HEK293 (cell line): ENCODE measurements around the gene PRND.

Experiments used
- CTCF ChIA-PET: fragments of 350-600 bp; formaldehyde crosslinking; extraction: SDS; loops from one replicate; lab custom pipeline; 2021; ENCODE audit warnings: antibody characterized with exemption; lab: Yijun Ruan, JAX
- POLR2A ChIA-PET: fragments of 300-600 bp; formaldehyde crosslinking; extraction: SDS; loops from one replicate; lab custom pipeline; 2020; ENCODE audit warnings: antibody characterized with exemption, inconsistent platforms; lab: Yijun Ruan, JAX
- H3K27ac ChIP-seq: fragments of 200-500 bp; sonication (Bioruptor generic); 2 replicates; pipeline ENCODE4 v1.5.1; 2014; ENCODE audit warnings: low read depth, low read length, control low read depth, inconsistent platforms; ENCODE audit errors: extremely low read depth
- H3K36me3 ChIP-seq, 2 experiments: fragments of 200-500 bp in 1 of 2; sonication (Bioruptor generic) in 1 of 2; 1 replicate in 1 of 2; 2 replicates in 1 of 2; pipeline ENCODE4 v1.5.1; 2014 to 2017; ENCODE audit warnings: inconsistent platforms in 2 of 2, low read length in 2 of 2; ENCODE audit not compliant: control insufficient read depth in 2 of 2, insufficient read depth in 1 of 2
- H3K4me1 ChIP-seq: fragments of 200-500 bp; sonication (Bioruptor generic); 2 replicates; pipeline ENCODE4 v1.5.1; 2014; ENCODE audit warnings: mild to moderate bottlenecking, low read length, inconsistent platforms; ENCODE audit not compliant: control insufficient read depth, insufficient read depth
- H3K4me3 ChIP-seq: 2 replicates; pipeline ENCODE4 v1.5.1; 2011; ENCODE audit warnings: low read depth, mild to moderate bottlenecking, control low read depth, low read length, moderate library complexity
- H3K9me3 ChIP-seq: fragments of 200-500 bp; sonication (Bioruptor generic); 2 replicates; pipeline ENCODE4 v1.5.1; 2014; ENCODE audit warnings: low read depth, low read length, inconsistent platforms; ENCODE audit not compliant: control insufficient read depth, insufficient read depth
- GLI4 ChIP-seq: fragments of 450-650 bp; formaldehyde crosslinking; IDR thresholded peaks from 2 replicates; pipeline ENCODE4 v1.5.1; 2016; ENCODE audit warnings: missing biosample characterization, missing genetic modification characterization
- HOXA7 ChIP-seq: sonication (generic); formaldehyde crosslinking; IDR thresholded peaks from 2 replicates; pipeline ENCODE4 v1.8.1; 2022; ENCODE audit warnings: missing genetic modification reagents, borderline replicate concordance
- PRDM10 ChIP-seq: fragments of 450-650 bp; formaldehyde crosslinking; IDR thresholded peaks from 2 replicates; pipeline ENCODE4 v1.5.1; 2016; ENCODE audit warnings: missing biosample characterization, missing genetic modification characterization
- SETDB1 ChIP-seq: IDR thresholded peaks from one replicate; pipeline ENCODE4 v1.6.1; 2017; ENCODE audit warnings: mild to moderate bottlenecking, low read length, moderate library complexity, mixed read lengths; ENCODE audit not compliant: insufficient read length
- TSHZ1 ChIP-seq: fragments of 450-650 bp; formaldehyde crosslinking; IDR thresholded peaks from 2 replicates; pipeline ENCODE4 v1.5.1; 2016; ENCODE audit warnings: missing biosample characterization, missing genetic modification characterization, borderline replicate concordance
- YY1 ChIP-seq: fragments of 450-650 bp; formaldehyde crosslinking; IDR thresholded peaks from 2 replicates; pipeline ENCODE4 v1.5.1; 2018; ENCODE audit warnings: missing biosample characterization, missing genetic modification characterization
- YY2 ChIP-seq: fragments of 450-650 bp; formaldehyde crosslinking; IDR thresholded peaks from 2 replicates; pipeline ENCODE4 v1.5.1; 2016; ENCODE audit warnings: missing biosample characterization, missing genetic modification characterization
- ZFHX2 ChIP-seq: fragments of 450-650 bp; formaldehyde crosslinking; conservative IDR thresholded peaks from 2 replicates; pipeline ENCODE4 v1.5.1; 2016; ENCODE audit warnings: missing biosample characterization, missing genetic modification characterization
- ZNF146 ChIP-seq: fragments of 450-650 bp; formaldehyde crosslinking; IDR thresholded peaks from 2 replicates; pipeline ENCODE4 v1.5.1; 2016; ENCODE audit warnings: missing biosample characterization, missing genetic modification characterization
- ZNF202 ChIP-seq: fragments of 450-650 bp; formaldehyde crosslinking; IDR thresholded peaks from 2 replicates; pipeline ENCODE4 v1.5.1; 2016; ENCODE audit warnings: missing biosample characterization, missing genetic modification characterization, borderline replicate concordance
- ZNF211 ChIP-seq: fragments of 450-650 bp; formaldehyde crosslinking; IDR thresholded peaks from 2 replicates; pipeline ENCODE4 v1.5.1; 2016; ENCODE audit warnings: low read depth, missing biosample characterization, missing genetic modification characterization
- ZNF214 ChIP-seq: fragments of 450-650 bp; formaldehyde crosslinking; IDR thresholded peaks from 2 replicates; pipeline ENCODE4 v1.5.1; 2017; ENCODE audit warnings: missing biosample characterization, mild to moderate bottlenecking, missing genetic modification characterization, borderline replicate concordance
- ZNF473 ChIP-seq: fragments of 450-650 bp; formaldehyde crosslinking; IDR thresholded peaks from 2 replicates; pipeline ENCODE4 v1.5.1; 2017; ENCODE audit warnings: missing biosample characterization, missing genetic modification characterization
- ZNF488 ChIP-seq: fragments of 450-650 bp; formaldehyde crosslinking; IDR thresholded peaks from 2 replicates; pipeline ENCODE4 v1.5.1; 2016; ENCODE audit warnings: missing biosample characterization, missing genetic modification characterization
- ZNF501 ChIP-seq: fragments of 450-650 bp; formaldehyde crosslinking; IDR thresholded peaks from 2 replicates; pipeline ENCODE4 v1.5.1; 2016; ENCODE audit warnings: missing biosample characterization, missing genetic modification characterization
- ZNF510 ChIP-seq: fragments of 450-650 bp; formaldehyde crosslinking; IDR thresholded peaks from 2 replicates; pipeline ENCODE4 v1.5.1; 2018; ENCODE audit warnings: mild to moderate bottlenecking, missing genetic modification characterization, missing biosample characterization; ENCODE audit not compliant: insufficient replicate concordance
- ZNF549 ChIP-seq: fragments of 450-650 bp; IDR thresholded peaks from 2 replicates; pipeline ENCODE4 v1.5.1; 2018; ENCODE audit warnings: missing biosample characterization, missing genetic modification characterization, mild to moderate bottlenecking, inconsistent platforms, moderate library complexity
- ZNF585B ChIP-seq: fragments of 450-650 bp; formaldehyde crosslinking; IDR thresholded peaks from 2 replicates; pipeline ENCODE4 v1.5.1; 2016; ENCODE audit warnings: missing biosample characterization, missing genetic modification characterization
- ZNF626 ChIP-seq: fragments of 450-650 bp; sonication (Bioruptor Pico); formaldehyde crosslinking; IDR thresholded peaks from 2 replicates; pipeline ENCODE4 v1.5.1; 2018; ENCODE audit warnings: missing biosample characterization, missing genetic modification characterization, inconsistent platforms
- ZNF830 ChIP-seq: fragments of 450-650 bp; IDR thresholded peaks from 2 replicates; pipeline ENCODE4 v1.5.0; 2018; ENCODE audit warnings: missing biosample characterization, missing genetic modification characterization, low read depth, mild to moderate bottlenecking, moderate library complexity
- TF ChIP-seq, protein P1 (sequence below): fragments of 450-650 bp; formaldehyde crosslinking; IDR thresholded peaks from 2 replicates; pipeline ENCODE4 v1.5.1; 2016; ENCODE audit warnings: missing biosample characterization, missing genetic modification characterization, borderline replicate concordance

The PRND gene

DNA sequence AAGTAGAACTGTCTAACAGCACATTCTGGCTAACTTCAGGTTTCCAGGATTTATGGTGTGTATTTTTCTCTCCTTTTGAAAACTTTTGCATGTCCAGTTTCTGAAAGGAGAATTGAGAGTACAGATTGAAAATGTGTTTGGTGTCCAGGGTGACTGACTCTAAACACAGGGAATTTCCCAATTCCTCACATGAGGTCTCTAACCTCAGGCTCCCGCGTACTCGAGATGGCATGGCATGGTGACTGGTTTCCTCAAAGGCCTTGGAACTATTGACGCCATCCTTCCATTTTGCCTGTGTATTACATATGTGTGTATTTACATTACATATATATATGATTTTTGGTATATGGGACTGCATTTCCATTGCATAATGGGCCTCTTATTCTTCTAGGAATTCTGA, 52.5 kb downstream of the PRND start:
- no peaks in the 10 kb centered on the region for H3K4me1 ChIP-seq
- no peak overlapping the region for H3K27ac ChIP-seq
- H3K4me3 ChIP-seq, result no peak overlapping the region
- ChIA-PET POLR2A (no interaction called here), CTCF (no interaction called here)
- H3K9me3 ChIP-seq, result no peaks in the 10 kb centered on the region
- no peaks in the 10 kb centered on the region for H3K36me3 ChIP-seq
- TF ChIP-seq ZNF510 (tag by site-specific recombination) (no peak), ZNF202 (tag by site-specific recombination) (no peak), YY1 (tag by site-specific recombination) (no peak), ZFHX2 (tag by site-specific recombination) (no peak), ZNF549 (tag by site-specific recombination) (no peak), GLI4 (tag by site-specific recombination) (no peak), ZNF214 (tag by site-specific recombination) (no peak), ZNF830 (no peak), YY2 (tag by site-specific recombination) (no peak), ZNF473 (no peak)
- TF ChIP-seq, protein P1, sequence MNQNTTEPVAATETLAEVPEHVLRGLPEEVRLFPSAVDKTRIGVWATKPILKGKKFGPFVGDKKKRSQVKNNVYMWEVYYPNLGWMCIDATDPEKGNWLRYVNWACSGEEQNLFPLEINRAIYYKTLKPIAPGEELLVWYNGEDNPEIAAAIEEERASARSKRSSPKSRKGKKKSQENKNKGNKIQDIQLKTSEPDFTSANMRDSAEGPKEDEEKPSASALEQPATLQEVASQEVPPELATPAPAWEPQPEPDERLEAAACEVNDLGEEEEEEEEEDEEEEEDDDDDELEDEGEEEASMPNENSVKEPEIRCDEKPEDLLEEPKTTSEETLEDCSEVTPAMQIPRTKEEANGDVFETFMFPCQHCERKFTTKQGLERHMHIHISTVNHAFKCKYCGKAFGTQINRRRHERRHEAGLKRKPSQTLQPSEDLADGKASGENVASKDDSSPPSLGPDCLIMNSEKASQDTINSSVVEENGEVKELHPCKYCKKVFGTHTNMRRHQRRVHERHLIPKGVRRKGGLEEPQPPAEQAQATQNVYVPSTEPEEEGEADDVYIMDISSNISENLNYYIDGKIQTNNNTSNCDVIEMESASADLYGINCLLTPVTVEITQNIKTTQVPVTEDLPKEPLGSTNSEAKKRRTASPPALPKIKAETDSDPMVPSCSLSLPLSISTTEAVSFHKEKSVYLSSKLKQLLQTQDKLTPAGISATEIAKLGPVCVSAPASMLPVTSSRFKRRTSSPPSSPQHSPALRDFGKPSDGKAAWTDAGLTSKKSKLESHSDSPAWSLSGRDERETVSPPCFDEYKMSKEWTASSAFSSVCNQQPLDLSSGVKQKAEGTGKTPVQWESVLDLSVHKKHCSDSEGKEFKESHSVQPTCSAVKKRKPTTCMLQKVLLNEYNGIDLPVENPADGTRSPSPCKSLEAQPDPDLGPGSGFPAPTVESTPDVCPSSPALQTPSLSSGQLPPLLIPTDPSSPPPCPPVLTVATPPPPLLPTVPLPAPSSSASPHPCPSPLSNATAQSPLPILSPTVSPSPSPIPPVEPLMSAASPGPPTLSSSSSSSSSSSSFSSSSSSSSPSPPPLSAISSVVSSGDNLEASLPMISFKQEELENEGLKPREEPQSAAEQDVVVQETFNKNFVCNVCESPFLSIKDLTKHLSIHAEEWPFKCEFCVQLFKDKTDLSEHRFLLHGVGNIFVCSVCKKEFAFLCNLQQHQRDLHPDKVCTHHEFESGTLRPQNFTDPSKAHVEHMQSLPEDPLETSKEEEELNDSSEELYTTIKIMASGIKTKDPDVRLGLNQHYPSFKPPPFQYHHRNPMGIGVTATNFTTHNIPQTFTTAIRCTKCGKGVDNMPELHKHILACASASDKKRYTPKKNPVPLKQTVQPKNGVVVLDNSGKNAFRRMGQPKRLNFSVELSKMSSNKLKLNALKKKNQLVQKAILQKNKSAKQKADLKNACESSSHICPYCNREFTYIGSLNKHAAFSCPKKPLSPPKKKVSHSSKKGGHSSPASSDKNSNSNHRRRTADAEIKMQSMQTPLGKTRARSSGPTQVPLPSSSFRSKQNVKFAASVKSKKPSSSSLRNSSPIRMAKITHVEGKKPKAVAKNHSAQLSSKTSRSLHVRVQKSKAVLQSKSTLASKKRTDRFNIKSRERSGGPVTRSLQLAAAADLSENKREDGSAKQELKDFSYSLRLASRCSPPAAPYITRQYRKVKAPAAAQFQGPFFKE, result no peak

GRCh38 chr20:4775322-4776078, 53.8 kb downstream of the PRND start:
- H3K4me3 ChIP-seq, result no peak overlapping the region
- no peaks in the 10 kb centered on the region for H3K36me3 ChIP-seq
- H3K4me1 ChIP-seq, result no peaks in the 10 kb centered on the region
- no peak overlapping the region for H3K27ac ChIP-seq
- ChIA-PET CTCF (interaction anchor here (0.6 kb wide), 1 partner anchor 17 kb away, joined by 4 read pairs; no protein-coding TSS in a partner anchor), POLR2A (no interaction called here)
- no peaks in the 10 kb centered on the region for H3K9me3 ChIP-seq
- TF ChIP-seq HOXA7 (no peak), PRDM10 (tag by site-specific recombination) (no peak), ZNF585B (tag by site-specific recombination) (no peak), ZNF488 (tag by site-specific recombination) (no peak), ZNF146 (tag by site-specific recombination) (no peak), ZNF626 (tag by site-specific recombination) (no peak), TSHZ1 (no peak), ZNF501 (tag by site-specific recombination) (no peak), ZNF211 (no peak), SETDB1 (no peak)
